ENCODE results near the gene KRTAP22-1. TPM values are rescaled to one million over a fixed set of nuclear protein-coding genes. Genes with fewer than 3 reads are reported as not detected.

KRTAP22-1 gene
- total and polyA plus RNA-seq, 2 of the 13 experiments (the other 11 are each of a cell fraction or from before 2014, with no cell fraction given) = not detected

DNA sequence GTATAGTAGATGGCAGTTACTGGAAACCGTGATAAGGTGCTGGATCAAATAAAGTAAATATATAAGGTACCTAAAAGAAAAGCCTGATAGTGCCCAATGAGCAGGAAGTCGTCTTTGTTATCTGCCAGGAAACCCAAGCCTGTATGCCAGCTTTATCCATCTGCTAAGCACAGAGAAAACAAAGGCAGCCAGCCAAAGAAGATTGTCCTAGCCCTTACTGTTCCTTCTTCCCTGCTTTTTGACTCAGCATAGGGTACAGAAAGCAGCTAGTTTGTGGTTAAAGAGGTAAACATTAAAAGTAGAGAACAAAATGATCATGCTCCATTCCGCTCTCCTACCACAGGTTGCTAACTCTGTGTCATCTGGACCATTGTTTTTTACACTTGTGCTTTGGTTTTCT is 20.8 kb upstream of the KRTAP22-1 start (continued):
- TF ChIP-seq, protein P1, sequence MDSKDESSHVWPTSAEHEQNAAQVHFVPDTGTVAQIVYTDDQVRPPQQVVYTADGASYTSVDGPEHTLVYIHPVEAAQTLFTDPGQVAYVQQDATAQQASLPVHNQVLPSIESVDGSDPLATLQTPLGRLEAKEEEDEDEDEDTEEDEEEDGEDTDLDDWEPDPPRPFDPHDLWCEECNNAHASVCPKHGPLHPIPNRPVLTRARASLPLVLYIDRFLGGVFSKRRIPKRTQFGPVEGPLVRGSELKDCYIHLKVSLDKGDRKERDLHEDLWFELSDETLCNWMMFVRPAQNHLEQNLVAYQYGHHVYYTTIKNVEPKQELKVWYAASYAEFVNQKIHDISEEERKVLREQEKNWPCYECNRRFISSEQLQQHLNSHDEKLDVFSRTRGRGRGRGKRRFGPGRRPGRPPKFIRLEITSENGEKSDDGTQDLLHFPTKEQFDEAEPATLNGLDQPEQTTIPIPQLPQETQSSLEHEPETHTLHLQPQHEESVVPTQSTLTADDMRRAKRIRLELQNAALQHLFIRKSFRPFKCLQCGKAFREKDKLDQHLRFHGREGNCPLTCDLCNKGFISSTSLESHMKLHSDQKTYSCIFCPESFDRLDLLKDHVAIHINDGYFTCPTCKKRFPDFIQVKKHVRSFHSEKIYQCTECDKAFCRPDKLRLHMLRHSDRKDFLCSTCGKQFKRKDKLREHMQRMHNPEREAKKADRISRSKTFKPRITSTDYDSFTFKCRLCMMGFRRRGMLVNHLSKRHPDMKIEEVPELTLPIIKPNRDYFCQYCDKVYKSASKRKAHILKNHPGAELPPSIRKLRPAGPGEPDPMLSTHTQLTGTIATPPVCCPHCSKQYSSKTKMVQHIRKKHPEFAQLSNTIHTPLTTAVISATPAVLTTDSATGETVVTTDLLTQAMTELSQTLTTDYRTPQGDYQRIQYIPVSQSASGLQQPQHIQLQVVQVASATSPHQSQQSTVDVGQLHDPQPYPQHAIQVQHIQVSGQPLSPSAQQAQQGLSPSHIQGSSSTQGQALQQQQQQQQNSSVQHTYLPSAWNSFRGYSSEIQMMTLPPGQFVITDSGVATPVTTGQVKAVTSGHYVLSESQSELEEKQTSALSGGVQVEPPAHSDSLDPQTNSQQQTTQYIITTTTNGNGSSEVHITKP (CRISPR knock-in tag; IDR thresholded peaks at IDR 0.05; ENCODE audit: low read depth) = no peak
- TF ChIP-seq ZNF883 (CRISPR knock-in tag; IDR thresholded peaks at IDR 0.05; ENCODE audit: not compliant biosample characterization) (no peak), NFE2L1 (CRISPR knock-in tag; IDR thresholded peaks at IDR 0.05; ENCODE audit: borderline replicate concordance) (no peak), KAT2B (IDR thresholded peaks at IDR 0.05; ENCODE audit: borderline replicate concordance, low read depth, low read length) (no peak), MATR3 (CRISPR knock-in tag; IDR thresholded peaks at IDR 0.05) (no peak), SATB2 (CRISPR knock-in tag; IDR thresholded peaks at IDR 0.05) (no peak), REL (CRISPR knock-in tag; conservative IDR thresholded peaks at IDR 0.05) (no peak), SAFB2 (CRISPR knock-in tag; IDR thresholded peaks at IDR 0.05; ENCODE audit: borderline replicate concordance, low read depth) (no peak)
- TF ChIP-seq, protein P2, sequence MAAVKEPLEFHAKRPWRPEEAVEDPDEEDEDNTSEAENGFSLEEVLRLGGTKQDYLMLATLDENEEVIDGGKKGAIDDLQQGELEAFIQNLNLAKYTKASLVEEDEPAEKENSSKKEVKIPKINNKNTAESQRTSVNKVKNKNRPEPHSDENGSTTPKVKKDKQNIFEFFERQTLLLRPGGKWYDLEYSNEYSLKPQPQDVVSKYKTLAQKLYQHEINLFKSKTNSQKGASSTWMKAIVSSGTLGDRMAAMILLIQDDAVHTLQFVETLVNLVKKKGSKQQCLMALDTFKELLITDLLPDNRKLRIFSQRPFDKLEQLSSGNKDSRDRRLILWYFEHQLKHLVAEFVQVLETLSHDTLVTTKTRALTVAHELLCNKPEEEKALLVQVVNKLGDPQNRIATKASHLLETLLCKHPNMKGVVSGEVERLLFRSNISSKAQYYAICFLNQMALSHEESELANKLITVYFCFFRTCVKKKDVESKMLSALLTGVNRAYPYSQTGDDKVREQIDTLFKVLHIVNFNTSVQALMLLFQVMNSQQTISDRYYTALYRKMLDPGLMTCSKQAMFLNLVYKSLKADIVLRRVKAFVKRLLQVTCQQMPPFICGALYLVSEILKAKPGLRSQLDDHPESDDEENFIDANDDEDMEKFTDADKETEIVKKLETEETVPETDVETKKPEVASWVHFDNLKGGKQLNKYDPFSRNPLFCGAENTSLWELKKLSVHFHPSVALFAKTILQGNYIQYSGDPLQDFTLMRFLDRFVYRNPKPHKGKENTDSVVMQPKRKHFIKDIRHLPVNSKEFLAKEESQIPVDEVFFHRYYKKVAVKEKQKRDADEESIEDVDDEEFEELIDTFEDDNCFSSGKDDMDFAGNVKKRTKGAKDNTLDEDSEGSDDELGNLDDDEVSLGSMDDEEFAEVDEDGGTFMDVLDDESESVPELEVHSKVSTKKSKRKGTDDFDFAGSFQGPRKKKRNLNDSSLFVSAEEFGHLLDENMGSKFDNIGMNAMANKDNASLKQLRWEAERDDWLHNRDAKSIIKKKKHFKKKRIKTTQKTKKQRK (IDR thresholded peaks at IDR 0.05; ENCODE audit: low read length) = no peak
- TF ChIP-seq, protein P3, sequence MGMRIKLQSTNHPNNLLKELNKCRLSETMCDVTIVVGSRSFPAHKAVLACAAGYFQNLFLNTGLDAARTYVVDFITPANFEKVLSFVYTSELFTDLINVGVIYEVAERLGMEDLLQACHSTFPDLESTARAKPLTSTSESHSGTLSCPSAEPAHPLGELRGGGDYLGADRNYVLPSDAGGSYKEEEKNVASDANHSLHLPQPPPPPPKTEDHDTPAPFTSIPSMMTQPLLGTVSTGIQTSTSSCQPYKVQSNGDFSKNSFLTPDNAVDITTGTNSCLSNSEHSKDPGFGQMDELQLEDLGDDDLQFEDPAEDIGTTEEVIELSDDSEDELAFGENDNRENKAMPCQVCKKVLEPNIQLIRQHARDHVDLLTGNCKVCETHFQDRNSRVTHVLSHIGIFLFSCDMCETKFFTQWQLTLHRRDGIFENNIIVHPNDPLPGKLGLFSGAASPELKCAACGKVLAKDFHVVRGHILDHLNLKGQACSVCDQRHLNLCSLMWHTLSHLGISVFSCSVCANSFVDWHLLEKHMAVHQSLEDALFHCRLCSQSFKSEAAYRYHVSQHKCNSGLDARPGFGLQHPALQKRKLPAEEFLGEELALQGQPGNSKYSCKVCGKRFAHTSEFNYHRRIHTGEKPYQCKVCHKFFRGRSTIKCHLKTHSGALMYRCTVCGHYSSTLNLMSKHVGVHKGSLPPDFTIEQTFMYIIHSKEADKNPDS (CRISPR knock-in tag; IDR thresholded peaks at IDR 0.05) = no peak
- TF ChIP-seq, protein P4, sequence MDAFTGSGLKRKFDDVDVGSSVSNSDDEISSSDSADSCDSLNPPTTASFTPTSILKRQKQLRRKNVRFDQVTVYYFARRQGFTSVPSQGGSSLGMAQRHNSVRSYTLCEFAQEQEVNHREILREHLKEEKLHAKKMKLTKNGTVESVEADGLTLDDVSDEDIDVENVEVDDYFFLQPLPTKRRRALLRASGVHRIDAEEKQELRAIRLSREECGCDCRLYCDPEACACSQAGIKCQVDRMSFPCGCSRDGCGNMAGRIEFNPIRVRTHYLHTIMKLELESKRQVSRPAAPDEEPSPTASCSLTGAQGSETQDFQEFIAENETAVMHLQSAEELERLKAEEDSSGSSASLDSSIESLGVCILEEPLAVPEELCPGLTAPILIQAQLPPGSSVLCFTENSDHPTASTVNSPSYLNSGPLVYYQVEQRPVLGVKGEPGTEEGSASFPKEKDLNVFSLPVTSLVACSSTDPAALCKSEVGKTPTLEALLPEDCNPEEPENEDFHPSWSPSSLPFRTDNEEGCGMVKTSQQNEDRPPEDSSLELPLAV (CRISPR knock-in tag; conservative IDR thresholded peaks at IDR 0.05; ENCODE audit: low read depth) = no peak
